Thyroid gland (tissue), 4 donors: Measurements from ENCODE around the gene THAP11. TPM values are rescaled to one million over a fixed set of nuclear protein-coding genes. Genes with fewer than 3 reads are reported as not detected.

ENCODE experiments used
- DNase-seq, 2 donors: peaks; one replicate each; pipeline ENCODE4 v3.0.0-alpha.2; 2019
- H3K27ac ChIP-seq, 3 donors: fragments of 200-600 bp; sonication (generic); 1 replicate in 2 of 3; 2 replicates in 1 of 3; pipeline ENCODE4 v1.5.1; 2016 to 2019; ENCODE audit warnings: mild to moderate bottlenecking in 1 of 3, moderate library complexity in 1 of 3
- H3K27me3 ChIP-seq: fragments of 200-600 bp; sonication (generic); one replicate; pipeline ENCODE4 v1.5.1; 2019
- H3K36me3 ChIP-seq, 2 donors: fragments of 200-600 bp; sonication (generic); one replicate each; pipeline ENCODE4 v1.5.1; 2016 to 2019
- H3K4me1 ChIP-seq, 2 donors: fragments of 200-600 bp; sonication (generic); one replicate each; pipeline ENCODE4 v1.5.1; 2017 to 2019
- H3K4me3 ChIP-seq, 3 donors: fragments of 200-600 bp; sonication (generic); replicated peaks in 1 of 3; 1 replicate in 2 of 3; 2 replicates in 1 of 3; pipeline ENCODE4 v1.5.1; 2016; ENCODE audit warnings: mild to moderate bottlenecking in 1 of 3
- H3K9me3 ChIP-seq: fragments of 200-600 bp; sonication (generic); one replicate; pipeline ENCODE4 v1.5.1; 2017
- POLR2A ChIP-seq, 2 donors: fragments of 450-650 bp; IDR thresholded peaks; one replicate each; pipeline ENCODE4 v1.6.1; 2017; ENCODE audit warnings: antibody characterized with exemption in 2 of 2, mild to moderate bottlenecking in 2 of 2, moderate library complexity in 1 of 2
- WGBS, 2 donors: methylation state at CpG; one replicate each; pipeline ENCODE4 v1.1.5; 2017; 5-methylcytosine and 5-hydroxymethylcytosine counted together
- intact Hi-C: fragments of 100-400 bp; cut with DNase I; formaldehyde crosslinking; loops from one replicate; pipeline ENCODE4 v1.15.1; 2023
- total RNA-seq, 4 donors: library from RNA; depleted of rRNA; stranded (reverse); fragments of >200 nt; gene quantifications; one replicate each; pipeline ENCODE4 v1.2.3, GENCODE V29; 2016
- TF ChIP-seq, protein P1 (sequence below), 6 experiments: fragments of 200-600 bp in 3 of 6; fragments of 450-650 bp in 3 of 6; sonication (generic) in 3 of 6; IDR thresholded peaks; one replicate each; pipeline ENCODE4 v1.5.1; 2016 to 2019; ENCODE audit warnings: antibody characterized with exemption in 6 of 6, mild to moderate bottlenecking in 2 of 6, inconsistent platforms in 1 of 6, moderate library complexity in 1 of 6

Gene THAP11
- total RNA-seq, 4 donors from 2014 or later = 53.5 to 79.0 (median 67.8) TPM

DNA sequence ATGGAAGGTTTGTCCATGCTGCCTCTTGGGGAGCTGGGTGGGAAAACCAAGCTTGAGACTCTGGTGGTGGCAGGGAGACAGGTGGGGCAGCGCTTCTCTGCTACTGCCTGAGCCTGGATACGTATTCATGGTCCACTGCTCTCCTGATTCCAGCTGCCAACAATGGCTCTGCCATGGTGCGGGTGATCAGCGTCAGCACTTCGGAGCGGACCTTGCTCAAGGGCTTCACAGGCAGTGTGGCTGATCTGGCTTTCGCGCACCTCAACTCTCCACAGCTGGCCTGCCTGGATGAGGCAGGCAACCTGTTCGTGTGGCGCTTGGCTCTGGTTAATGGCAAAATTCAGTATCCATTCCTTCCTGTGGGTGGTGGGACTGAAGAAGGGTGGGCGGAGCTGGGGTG is 34.9 kb downstream of the THAP11 start:
- H3K27me3 ChIP-seq = no peaks in the 10 kb centered on the region
- H3K27ac ChIP-seq = no peak overlapping the region
- TF ChIP-seq, protein P1, sequence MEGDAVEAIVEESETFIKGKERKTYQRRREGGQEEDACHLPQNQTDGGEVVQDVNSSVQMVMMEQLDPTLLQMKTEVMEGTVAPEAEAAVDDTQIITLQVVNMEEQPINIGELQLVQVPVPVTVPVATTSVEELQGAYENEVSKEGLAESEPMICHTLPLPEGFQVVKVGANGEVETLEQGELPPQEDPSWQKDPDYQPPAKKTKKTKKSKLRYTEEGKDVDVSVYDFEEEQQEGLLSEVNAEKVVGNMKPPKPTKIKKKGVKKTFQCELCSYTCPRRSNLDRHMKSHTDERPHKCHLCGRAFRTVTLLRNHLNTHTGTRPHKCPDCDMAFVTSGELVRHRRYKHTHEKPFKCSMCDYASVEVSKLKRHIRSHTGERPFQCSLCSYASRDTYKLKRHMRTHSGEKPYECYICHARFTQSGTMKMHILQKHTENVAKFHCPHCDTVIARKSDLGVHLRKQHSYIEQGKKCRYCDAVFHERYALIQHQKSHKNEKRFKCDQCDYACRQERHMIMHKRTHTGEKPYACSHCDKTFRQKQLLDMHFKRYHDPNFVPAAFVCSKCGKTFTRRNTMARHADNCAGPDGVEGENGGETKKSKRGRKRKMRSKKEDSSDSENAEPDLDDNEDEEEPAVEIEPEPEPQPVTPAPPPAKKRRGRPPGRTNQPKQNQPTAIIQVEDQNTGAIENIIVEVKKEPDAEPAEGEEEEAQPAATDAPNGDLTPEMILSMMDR (IDR thresholded peaks at IDR 0.05) = no peak
- no peak for TF ChIP-seq POLR2A (IDR thresholded peaks at IDR 0.05)
- intact Hi-C loops = no loop called here
- H3K9me3 ChIP-seq = no peaks in the 10 kb centered on the region
- H3K4me3 ChIP-seq = no peak overlapping the region
- 92% methylated on average over 9 to 11 of the region's 11 CpGs for WGBS, 2 donors
- no peak for DNase-seq
- H3K36me3 ChIP-seq = peaks cover 52 to 58% of the 10 kb centered on the region in 2 donors
- peaks cover 18 to 22% of the 10 kb centered on the region in 2 donors for H3K4me1 ChIP-seq

DNA sequence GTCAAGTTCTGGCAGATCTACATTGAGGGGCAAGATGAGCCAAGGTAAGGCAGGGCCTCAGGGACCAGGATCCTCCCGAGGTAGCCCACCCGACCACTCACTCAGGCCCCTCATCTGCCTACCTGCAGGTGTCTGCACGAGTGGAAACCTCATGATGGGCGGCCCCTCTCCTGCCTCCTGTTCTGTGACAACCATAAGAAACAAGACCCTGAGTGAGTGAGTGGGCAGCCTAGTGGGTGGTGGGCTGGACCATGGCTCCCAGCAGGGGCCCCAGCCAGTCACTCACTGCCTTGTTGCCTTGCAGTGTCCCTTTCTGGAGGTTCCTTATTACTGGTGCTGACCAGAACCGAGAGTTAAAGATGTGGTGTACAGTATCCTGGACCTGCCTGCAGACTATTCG is 36.1 kb downstream of the THAP11 start:
- Histone ChIP-seq H3K9me3 (no peaks in the 10 kb centered on the region), H3K36me3 (peaks cover 54 to 68% of the 10 kb centered on the region in 2 donors), H3K27me3 (no peaks in the 10 kb centered on the region), H3K4me3 (no peak overlapping the region), H3K27ac (no peak overlapping the region), H3K4me1 (peaks cover 18% of the 10 kb centered on the region in 2 donors)
- no peak for DNase-seq
- intact Hi-C loops = no loop called here
- 87 to 94% methylated on average over 3 to 5 of the region's 6 CpGs for WGBS, 2 donors
- no peak for TF ChIP-seq POLR2A (IDR thresholded peaks at IDR 0.05)
- TF ChIP-seq, protein P1 (IDR thresholded peaks at IDR 0.05) = no peak

DNA sequence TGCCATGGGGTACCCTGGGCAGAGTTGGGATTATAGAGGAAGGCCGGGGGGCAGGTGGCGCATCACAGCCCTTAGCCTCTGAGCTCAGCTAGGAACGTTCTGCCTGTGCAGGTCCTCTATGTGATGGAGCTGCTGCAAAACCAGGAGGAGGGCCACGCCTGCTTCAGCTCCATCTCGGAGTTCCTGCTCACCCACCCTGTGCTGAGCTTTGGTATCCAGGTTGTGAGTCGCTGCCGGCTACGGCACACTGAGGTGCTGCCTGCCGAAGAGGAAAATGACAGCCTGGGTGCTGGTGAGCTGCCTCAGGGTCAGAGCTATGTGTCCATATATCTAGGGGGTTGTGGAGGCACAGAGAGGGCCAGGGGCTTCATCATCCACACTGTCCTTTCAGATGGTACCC is 36.7 kb downstream of the THAP11 start:
- Histone ChIP-seq H3K4me1 (peaks cover 14 to 16% of the 10 kb centered on the region in 2 donors), H3K27me3 (no peaks in the 10 kb centered on the region), H3K36me3 (peaks cover 58 to 73% of the 10 kb centered on the region in 2 donors), H3K9me3 (no peaks in the 10 kb centered on the region), H3K27ac (no peak overlapping the region), H3K4me3 (no peak overlapping the region)
- intact Hi-C loops = no loop called here
- 94 to 97% methylated on average over 7 to 9 of the region's 9 CpGs for WGBS, 2 donors
- TF ChIP-seq POLR2A (IDR thresholded peaks at IDR 0.05) = no peak
- TF ChIP-seq, protein P1 (IDR thresholded peaks at IDR 0.05) = no peak
- DNase-seq = no peak

DNA sequence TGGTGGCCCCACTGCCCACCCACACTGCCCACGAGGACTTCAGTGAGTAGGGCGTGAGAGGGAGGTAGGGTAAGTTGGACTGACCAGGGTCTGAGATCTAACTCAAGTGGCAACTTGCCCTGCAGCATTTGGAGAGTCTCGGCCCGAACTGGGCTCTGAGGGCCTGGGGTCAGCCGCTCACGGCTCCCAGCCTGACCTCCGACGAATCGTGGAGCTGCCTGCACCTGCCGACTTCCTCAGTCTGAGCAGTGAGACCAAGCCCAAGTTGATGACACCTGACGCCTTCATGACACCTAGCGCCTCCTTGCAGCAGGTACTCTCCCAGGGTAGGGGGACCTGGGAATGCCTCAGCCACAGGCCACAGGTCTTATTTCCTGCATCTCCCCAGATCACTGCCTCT is 37.3 kb downstream of the THAP11 start:
- peaks cover 58 to 77% of the 10 kb centered on the region in 2 donors for H3K36me3 ChIP-seq
- H3K27me3 ChIP-seq = no peaks in the 10 kb centered on the region
- DNase-seq = no peak
- no peaks in the 10 kb centered on the region for H3K9me3 ChIP-seq
- H3K4me3 ChIP-seq = no peak overlapping the region
- intact Hi-C loops = no loop called here
- H3K4me1 ChIP-seq = peaks cover 8 to 12% of the 10 kb centered on the region in 2 donors
- TF ChIP-seq POLR2A (IDR thresholded peaks at IDR 0.05) = no peak
- TF ChIP-seq, protein P1 (IDR thresholded peaks at IDR 0.05) = no peak
- no peak overlapping the region for H3K27ac ChIP-seq
- 93 to 94% methylated on average over 12 of the region's 12 CpGs for WGBS, 2 donors

DNA sequence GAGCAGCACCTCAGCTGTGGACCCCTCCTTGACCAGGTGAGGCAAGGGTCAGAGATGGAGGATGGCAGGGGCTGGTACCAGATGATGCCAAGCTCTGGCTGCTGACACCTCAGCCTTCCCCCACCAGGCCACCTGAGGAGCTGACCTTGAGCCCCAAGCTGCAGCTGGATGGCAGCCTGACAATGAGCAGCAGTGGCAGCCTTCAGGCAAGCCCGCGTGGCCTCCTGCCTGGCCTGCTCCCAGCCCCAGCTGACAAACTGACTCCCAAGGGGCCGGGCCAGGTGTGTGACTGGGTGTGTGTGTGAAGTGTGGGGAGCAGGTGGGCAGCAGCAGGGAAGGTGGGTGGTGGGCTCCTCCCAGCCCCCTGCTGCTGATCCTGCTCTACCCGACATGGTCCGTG is 37.8 kb downstream of the THAP11 start:
- peaks cover 4 to 9% of the 10 kb centered on the region in 2 donors for H3K4me1 ChIP-seq
- peaks cover 58 to 77% of the 10 kb centered on the region in 2 donors for H3K36me3 ChIP-seq
- no peak overlapping the region for H3K27ac ChIP-seq
- WGBS, 2 donors = 87 to 98% methylated on average over 2 to 4 of the region's 5 CpGs
- no peaks in the 10 kb centered on the region for H3K27me3 ChIP-seq
- no peak for DNase-seq
- intact Hi-C loops = loop anchor here (5.0 kb wide), 2 partner anchors 47 to 162 kb away; no protein-coding TSS in a partner anchor
- H3K9me3 ChIP-seq = no peaks in the 10 kb centered on the region
- no peak overlapping the region for H3K4me3 ChIP-seq
- TF ChIP-seq, protein P1 (IDR thresholded peaks at IDR 0.05) = no peak
- no peak for TF ChIP-seq POLR2A (IDR thresholded peaks at IDR 0.05)
